ENCODE data around the gene INHBC. TPM values are rescaled to one million over a fixed set of nuclear protein-coding genes. Genes with fewer than 3 reads are reported as not detected.

The INHBC gene
- total RNA-seq, 1 donor from 2014 or later, result not detected

GRCh38 chr12:57498571-57498970 lies 64.0 kb downstream of the INHBC start:
- Histone ChIP-seq H3K4me1 (no peaks in the 10 kb centered on the region), H3K4me3 (no peak overlapping the region), H3K27me3 (ENCODE audit: low read depth) (no peaks in the 10 kb centered on the region), H3K27ac (replicated peaks) (no peak overlapping the region), H3K36me3 (peaks cover 77% of the 10 kb centered on the region), H3K9me3 (replicated peaks) (no peaks in the 10 kb centered on the region)
- no peak for TF ChIP-seq CTCF (IDR thresholded peaks at IDR 0.05; ENCODE audit: borderline replicate concordance)
- intact Hi-C loops (cut with micrococcal nuclease), result no loop called here
- DNase-seq, result no peak

GRCh38 chr12:57500213-57500612 lies 65.6 kb downstream of the INHBC start:
- peaks cover 89% of the 10 kb centered on the region for H3K36me3 ChIP-seq
- no peak for DNase-seq
- no peaks in the 10 kb centered on the region for H3K9me3 ChIP-seq (replicated peaks)
- H3K27me3 ChIP-seq (ENCODE audit: low read depth), result no peaks in the 10 kb centered on the region
- H3K27ac ChIP-seq (replicated peaks), result no peak overlapping the region
- intact Hi-C loops (cut with micrococcal nuclease), result no loop called here
- no peak for TF ChIP-seq CTCF (IDR thresholded peaks at IDR 0.05; ENCODE audit: borderline replicate concordance)
- no peaks in the 10 kb centered on the region for H3K4me1 ChIP-seq
- no peak overlapping the region for H3K4me3 ChIP-seq

Other genes with a start within 250 kb of the INHBC start
- 0.44 TPM for gene NXPH4, start 218.0 kb upstream of the INHBC start, total RNA-seq
- 22.9 TPM for gene SHMT2, start 205.1 kb upstream of the INHBC start, total RNA-seq
- gene STAC3, start 183.6 kb upstream of the INHBC start, total RNA-seq, result 0.69 TPM
- 63.1 TPM for gene R3HDM2, start 3.7 kb upstream of the INHBC start, total RNA-seq
- not detected for gene INHBE, start 20.5 kb downstream of the INHBC start, total RNA-seq
- gene GLI1, start 25.0 kb downstream of the INHBC start, total RNA-seq, result 0.93 TPM
- gene ARHGAP9, start 45.1 kb downstream of the INHBC start, total RNA-seq, result 4.2 TPM
- gene MARS1, start 53.3 kb downstream of the INHBC start, total RNA-seq, result 73.1 TPM
- 20.4 TPM for gene DDIT3, start 85.7 kb downstream of the INHBC start, total RNA-seq
- gene MBD6, start 88.0 kb downstream of the INHBC start, total RNA-seq, result 33.1 TPM
- 87.8 TPM for gene DCTN2, start 112.4 kb downstream of the INHBC start, total RNA-seq
- gene KIF5A, start 115.3 kb downstream of the INHBC start, total RNA-seq, result 0.08 TPM
- 12.3 TPM for gene PIP4K2C, start 156.4 kb downstream of the INHBC start, total RNA-seq
- 22.3 TPM for gene DTX3, start 170.0 kb downstream of the INHBC start, total RNA-seq
- 9.7 TPM for gene ARHGEF25, start 176.7 kb downstream of the INHBC start, total RNA-seq
- 4.7 TPM for gene B4GALNT1, start 198.4 kb downstream of the INHBC start, total RNA-seq

Data from left ventricle myocardium inferior (tissue), 1 donor.